D721Med (cell line): ENCODE data around the gene CDH23.
"Not testable (repeated sequence)": the region's sequence is repeated elsewhere in the genome, so short reads cannot be mapped to it uniquely, and the experiment has no call there.

Experiments
- DNase-seq: peaks from one replicate; pipeline ENCODE4 v3.0.0; 2011; ENCODE audit warnings: low spot score; ENCODE audit not compliant: insufficient read length
- FAIRE-seq: peaks from 2 replicates; lab custom pipeline; 2011; peaks lifted over from hg19 to GRCh38; lab: Jason Lieb, UNC
- CTCF ChIP-seq: IDR thresholded peaks from 2 replicates; pipeline ENCODE4 v1.5.1; 2012; ENCODE audit warnings: mild to moderate bottlenecking, control low read depth; ENCODE audit not compliant: insufficient read depth; ENCODE audit errors: missing control alignments

CDH23 gene

DNA sequence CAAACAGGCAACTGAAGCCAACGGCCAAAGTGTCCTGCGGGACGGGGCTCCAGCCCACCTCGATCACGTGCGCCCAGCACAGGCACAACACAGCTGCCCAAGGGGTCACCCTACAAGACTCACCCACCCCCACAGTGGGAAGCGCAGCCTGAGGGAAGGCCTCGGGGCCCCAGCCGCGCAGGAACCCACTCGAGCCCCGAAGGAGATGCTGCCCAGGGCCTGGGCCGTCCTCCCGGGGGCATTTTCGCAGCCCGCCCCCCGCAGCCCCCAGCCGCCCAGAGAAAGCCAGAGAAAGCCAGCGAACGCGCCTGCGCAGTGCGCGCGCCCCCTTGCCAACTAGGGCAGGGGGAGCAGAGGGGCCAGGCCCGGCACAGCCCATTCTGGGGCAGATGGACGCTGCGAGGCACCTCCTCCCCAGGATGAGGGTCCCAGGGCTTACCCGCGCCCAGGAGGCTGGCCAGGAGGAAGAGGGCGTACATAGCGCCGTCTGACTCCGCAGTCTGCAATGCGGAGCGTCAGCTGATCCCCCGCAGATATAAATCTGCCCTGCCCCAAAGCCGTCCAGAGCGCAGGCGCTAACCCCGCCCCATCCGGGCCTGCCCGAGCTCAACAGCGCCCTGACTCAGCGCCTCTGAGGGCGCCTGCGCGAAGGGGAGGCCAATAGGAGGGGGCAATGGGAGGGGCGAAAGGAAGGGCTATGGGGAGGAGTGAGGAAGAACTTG lies 454.2 kb downstream of the CDH23 start, which contains the start of gene PSAP:
Gene PSAP (minus strand): TSS at position 509 of the 722 bp plus-strand sequence. CDS start 30 bp downstream, at position 479.
- TF ChIP-seq CTCF = no peak
- FAIRE-seq = no peak
- peak; percentile 87 for DNase-seq

DNA sequence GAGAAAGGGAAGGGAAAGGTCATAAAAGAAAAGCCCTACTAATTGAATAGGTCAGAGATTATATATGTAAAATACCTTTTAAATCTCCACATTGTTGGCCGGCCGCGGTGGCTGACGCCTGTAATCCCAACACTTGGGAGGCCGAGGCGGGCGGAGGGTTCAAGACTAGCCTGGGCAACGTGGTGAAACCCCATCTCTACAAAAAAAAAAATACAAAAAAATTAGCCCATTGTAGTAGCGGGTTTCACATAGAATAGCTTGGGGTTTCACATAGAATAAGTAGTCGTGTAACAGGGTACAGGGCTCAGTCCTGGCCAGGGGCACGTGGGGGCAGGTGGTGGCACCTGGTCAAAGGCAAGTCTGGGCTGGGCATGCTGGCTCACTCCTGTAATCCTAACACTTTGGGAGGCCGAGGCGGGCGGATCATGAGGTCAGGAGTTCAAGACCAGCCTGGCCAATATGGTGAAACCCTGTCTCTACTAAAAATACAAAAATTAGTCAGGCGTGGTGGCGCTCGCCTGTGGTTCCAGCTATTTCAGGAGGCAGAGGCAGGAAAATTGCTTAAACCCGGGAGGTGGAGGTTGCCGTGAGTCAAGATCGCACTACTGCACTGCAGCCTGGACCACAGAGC lies 454.9 kb downstream of the CDH23 start:
- not testable (repeated sequence) for DNase-seq, FAIRE-seq

DNA sequence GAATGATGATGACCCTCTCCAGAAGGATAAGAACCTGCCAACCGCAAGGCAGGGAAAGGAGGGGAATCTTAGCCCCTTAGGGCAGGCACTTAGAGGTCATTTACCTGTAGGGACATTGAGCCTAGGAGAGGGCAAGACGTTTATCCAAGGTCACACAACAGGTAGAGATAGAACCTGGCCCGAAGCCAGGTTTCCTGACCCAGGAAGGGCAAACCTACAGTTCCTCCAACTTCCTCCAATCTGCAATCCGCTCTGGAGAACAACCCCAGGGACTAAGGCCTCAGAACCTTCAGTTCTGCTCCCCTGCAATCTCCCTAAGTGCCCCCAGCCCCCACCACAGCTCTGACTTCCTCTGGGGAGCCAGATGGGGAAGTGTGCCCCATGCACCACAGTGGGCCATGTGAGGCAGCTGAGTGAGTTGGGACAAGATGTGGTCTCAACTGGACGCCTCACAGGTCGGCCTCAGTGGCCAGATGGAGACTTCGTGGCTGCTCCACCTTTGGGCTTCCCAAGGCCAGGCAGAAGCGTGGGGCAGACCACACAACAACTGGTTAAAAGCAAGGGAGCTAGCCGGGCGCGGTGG lies 455.7 kb downstream of the CDH23 start:
- FAIRE-seq = no peak
- DNase-seq = no peak
- no peak for TF ChIP-seq CTCF

DNA sequence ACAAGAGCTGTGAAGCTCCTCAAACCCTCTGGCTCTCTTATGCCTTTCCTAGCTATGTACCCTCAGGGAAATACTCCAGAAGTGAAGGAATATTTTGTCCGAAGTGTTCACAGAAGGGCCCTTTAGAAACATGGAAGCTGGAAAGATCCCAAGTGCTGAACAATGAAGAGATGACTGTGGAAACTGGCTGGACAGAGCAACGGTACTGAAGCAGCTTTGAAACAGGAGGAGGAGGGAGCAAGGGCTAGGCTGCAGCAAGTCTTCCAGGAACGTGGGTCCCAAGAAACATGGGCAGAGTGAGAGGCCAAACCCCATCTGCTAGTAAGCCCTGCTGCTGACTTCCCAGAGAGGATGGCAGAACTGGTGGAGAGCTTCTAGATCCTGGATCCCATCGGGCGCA lies 457.3 kb downstream of the CDH23 start:
- TF ChIP-seq CTCF = no peak
- FAIRE-seq (no peak), DNase-seq (no peak)

DNA sequence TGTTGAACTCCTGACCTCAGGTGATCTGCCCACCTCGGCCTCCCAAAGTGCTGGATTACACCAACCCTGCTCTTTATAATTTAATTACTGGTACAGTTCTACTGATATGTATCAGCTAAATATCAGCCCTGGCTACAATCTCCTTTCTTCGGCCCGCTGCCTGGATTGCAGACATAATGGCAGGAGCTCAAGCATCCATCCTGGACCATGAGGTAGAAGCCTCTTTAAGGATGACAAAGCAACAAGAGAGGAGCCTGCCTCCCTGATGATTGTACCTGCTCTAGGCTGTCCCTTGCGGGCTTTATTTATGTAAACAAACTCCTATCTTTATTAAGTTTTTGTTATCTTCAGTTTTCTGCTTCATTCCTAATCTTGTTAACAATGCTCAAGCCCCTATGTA lies 459.9 kb downstream of the CDH23 start:
- DNase-seq = no peak
- no peak for FAIRE-seq
- TF ChIP-seq CTCF = no peak

DNA sequence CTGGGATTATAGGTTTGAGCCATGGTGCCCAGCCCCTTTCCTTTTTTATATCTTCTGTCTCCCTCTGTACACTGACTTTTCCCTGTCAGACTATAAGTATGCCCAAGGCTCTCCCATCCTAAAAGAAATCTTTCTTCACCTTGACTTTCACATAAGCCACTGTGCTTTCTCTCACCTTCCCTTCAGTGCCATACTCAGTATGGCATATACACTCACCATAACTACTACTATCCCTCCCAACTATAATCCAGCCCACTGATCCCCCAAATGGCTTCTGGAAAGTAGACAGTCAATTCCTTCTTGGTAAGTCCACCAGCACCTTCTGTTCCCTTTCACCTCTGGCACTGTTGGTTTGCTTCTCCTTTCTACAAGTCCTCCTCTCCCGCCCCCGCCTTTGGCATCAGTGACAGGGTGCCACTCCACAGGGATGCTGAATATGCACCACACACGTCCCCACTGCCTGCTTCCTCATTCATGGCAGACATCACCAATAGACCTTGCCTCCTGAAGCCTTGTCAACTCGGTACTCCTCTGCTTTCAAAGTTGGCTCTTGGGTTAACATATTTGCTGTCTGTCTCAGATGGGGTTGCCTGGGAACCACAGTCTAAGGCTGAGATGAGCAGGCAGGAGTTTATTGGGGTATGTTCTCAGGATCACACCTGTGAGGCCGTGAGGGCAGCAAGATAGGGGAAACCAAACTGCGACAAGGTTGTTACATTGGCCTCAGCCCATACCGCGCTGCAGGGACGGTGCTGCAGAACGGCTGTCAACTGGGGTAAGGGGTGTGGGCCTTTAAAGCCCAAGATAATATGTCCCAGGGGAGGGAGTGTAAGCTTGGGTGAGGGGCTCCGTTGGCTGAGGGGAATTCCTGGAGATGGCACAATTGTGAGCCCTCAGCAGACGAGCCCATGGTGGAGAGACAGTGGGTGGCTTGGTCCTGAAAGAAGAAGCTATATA lies 461.5 kb downstream of the CDH23 start:
- DNase-seq (no peak), FAIRE-seq (no peak)
- TF ChIP-seq CTCF = no peak
